K562 (cell line): ENCODE data around the gene EXOC4. TPM values are rescaled to one million over a fixed set of nuclear protein-coding genes. Genes with fewer than 3 reads are reported as not detected.

Experiments
- ATAC-seq: fragments of 200-7000 bp; cut with Tn5 transposase; 3 replicates; pipeline ENCODE4 v1.9.1; 2020; ENCODE audit warnings: moderate library complexity
- BruUV-seq: library from RNA; stranded (reverse); fragments of 400-500 nt; replicated peaks from 2 replicates; lab custom pipeline; 2021; lab: Mats Ljungman, UMichigan
- CTCF ChIA-PET: fragments of 300-600 bp; formaldehyde crosslinking; extraction: SDS; loops from one replicate; lab custom pipeline; 2021; ENCODE audit warnings: low intra/inter-chr PET ratio; lab: Yijun Ruan, JAX
- POLR2A ChIA-PET: fragments of 300-600, 350-650 bp; sonication (Branson Sonifier 250); formaldehyde crosslinking; extraction: SDS; loops from one replicate; lab custom pipeline; 2021; ENCODE audit warnings: antibody characterized with exemption, inconsistent platforms; lab: Yijun Ruan, JAX
- DNase-seq, 4 experiments: peaks; one replicate each; pipeline versions ENCODE4 v3.0.0 to v3.0.0-alpha.2; 2011 to 2018; ENCODE audit warnings: low spot score in 3 of 4, mixed read lengths in 3 of 4; ENCODE audit errors: extremely low read depth in 1 of 4
- FAIRE-seq: peaks from 2 replicates; lab custom pipeline; 2011; peaks lifted over from hg19 to GRCh38; lab: Jason Lieb, UNC
- H2AFZ ChIP-seq: 2 replicates; pipeline ENCODE4 v1.6.0; 2011; ENCODE audit warnings: low read depth, low read length, control low read depth, inconsistent platforms
- H3K27ac ChIP-seq: fragments of 200-600 bp; 3 replicates; pipeline ENCODE4 v1.8.0; 2011; ENCODE audit warnings: low read depth, mild to moderate bottlenecking, control low read depth, inconsistent platforms, low read length, moderate library complexity, mixed read lengths; ENCODE audit errors: extremely low read depth
- H3K27me3 ChIP-seq, 2 experiments: fragments of 300-600 bp in 1 of 2; 2 replicates in 1 of 2; 3 replicates in 1 of 2; pipeline versions ENCODE4 v1.6.0 to v1.8.0; 2011; ENCODE audit warnings: inconsistent platforms in 2 of 2, low read length in 2 of 2, mild to moderate bottlenecking in 1 of 2, mixed read lengths in 1 of 2, moderate library complexity in 1 of 2; ENCODE audit not compliant: control insufficient read depth in 2 of 2, insufficient read depth in 2 of 2
- H3K36me3 ChIP-seq: fragments of 300-600 bp; 3 replicates; pipeline ENCODE4 v1.8.0; 2011; ENCODE audit warnings: mild to moderate bottlenecking, low read length, inconsistent platforms; ENCODE audit not compliant: control insufficient read depth, insufficient read depth
- H3K4me1 ChIP-seq, 2 experiments: fragments of 200-600 bp in 1 of 2; replicated peaks in 1 of 2; 2 replicates in 1 of 2; 3 replicates in 1 of 2; pipeline versions ENCODE4 v1.5.1 to v1.8.0; 2011; ENCODE audit warnings: inconsistent platforms in 2 of 2, low read length in 2 of 2, mild to moderate bottlenecking in 1 of 2, mixed read lengths in 1 of 2, moderate library complexity in 1 of 2; ENCODE audit not compliant: control insufficient read depth in 2 of 2, insufficient read depth in 2 of 2
- H3K4me2 ChIP-seq: 2 replicates; pipeline ENCODE4 v1.6.1; 2011; ENCODE audit warnings: low read length, control low read depth, inconsistent platforms, mixed read lengths; ENCODE audit not compliant: insufficient read depth
- H3K4me3 ChIP-seq: fragments of 200-600 bp; sonication (generic), shearing (Covaris generic); 2 replicates; pipeline ENCODE4 v1.5.1; 2016; ENCODE audit warnings: control low read depth, inconsistent platforms
- H3K79me2 ChIP-seq: fragments of 200-600 bp; 3 replicates; pipeline ENCODE4 v1.8.0; 2011; ENCODE audit warnings: low read length, inconsistent platforms; ENCODE audit not compliant: control insufficient read depth, insufficient read depth
- H3K9ac ChIP-seq, 2 experiments: 2 replicates each; pipeline versions ENCODE4 v1.6.0 to v1.6.1; 2011; ENCODE audit warnings: low read depth in 2 of 2, low read length in 2 of 2, control low read depth in 1 of 2, inconsistent platforms in 1 of 2, mild to moderate bottlenecking in 1 of 2, mixed read lengths in 1 of 2; ENCODE audit not compliant: insufficient read depth in 1 of 2
- H3K9me1 ChIP-seq: one replicate; pipeline ENCODE4 v1.6.0; 2011; ENCODE audit warnings: inconsistent platforms, mild to moderate bottlenecking, low read length, moderate library complexity; ENCODE audit not compliant: control insufficient read depth, insufficient read depth
- H3K9me3 ChIP-seq: replicated peaks from 2 replicates; pipeline ENCODE4 v1.5.1; 2011; ENCODE audit warnings: low read depth, low read length, inconsistent platforms; ENCODE audit not compliant: control insufficient read depth, insufficient read depth
- H4K20me1 ChIP-seq: replicated peaks from 2 replicates; pipeline ENCODE4 v1.6.1; 2011; ENCODE audit warnings: low read length, inconsistent platforms, mixed read lengths; ENCODE audit not compliant: control insufficient read depth, insufficient read depth
- BRD9 ChIP-seq: fragments of 450-650 bp; IDR thresholded peaks from 2 replicates; pipeline ENCODE4 v1.6.1; 2018; ENCODE audit warnings: low read depth; ENCODE audit not compliant: partially characterized antibody
- CBX2 ChIP-seq: fragments of 200-600 bp; sonication (generic); IDR thresholded peaks from one replicate; pipeline ENCODE4 v1.6.1; 2012; ENCODE audit warnings: mild to moderate bottlenecking, low read length, inconsistent platforms; ENCODE audit not compliant: insufficient read depth, poor library complexity, severe bottlenecking
- CREBBP ChIP-seq: IDR thresholded peaks from one replicate; pipeline ENCODE4 v1.6.1; 2012; ENCODE audit warnings: low read depth, mild to moderate bottlenecking, control low read depth, inconsistent platforms, low read length
- GTF3C2 ChIP-seq: IDR thresholded peaks from 3 replicates; pipeline ENCODE4 v1.6.1; 2011; ENCODE audit warnings: borderline replicate concordance, mild to moderate bottlenecking, moderate library complexity; ENCODE audit not compliant: insufficient read length; ENCODE audit errors: extremely low read depth
- HIVEP1 ChIP-seq: fragments of 250-450 bp; sonication (Bioruptor Pico); IDR thresholded peaks from 2 replicates; pipeline ENCODE4 v1.4.0; 2020; ENCODE audit warnings: mild to moderate bottlenecking
- NFE2 ChIP-seq: IDR thresholded peaks from 2 replicates; pipeline ENCODE4 v1.6.1; 2014; ENCODE audit warnings: antibody characterized with exemption, low read depth
- NFXL1 ChIP-seq: fragments of 450-650 bp; formaldehyde crosslinking; IDR thresholded peaks from 2 replicates; pipeline ENCODE4 v1.4.0; 2021; ENCODE audit warnings: mild to moderate bottlenecking
- PRMT5 ChIP-seq: sonication (generic); formaldehyde crosslinking; IDR thresholded peaks from 2 replicates; pipeline ENCODE4 v1.5.0; 2020; ENCODE audit warnings: missing genetic modification reagents
- PYGO2 ChIP-seq: fragments of 450-650 bp; IDR thresholded peaks from 2 replicates; pipeline ENCODE4 v1.6.1; 2016; ENCODE audit warnings: mild to moderate bottlenecking, missing genetic modification characterization, moderate library complexity, missing compliant biosample characterization
- RFX1 ChIP-seq: fragments of 450-650 bp; IDR thresholded peaks from 2 replicates; pipeline ENCODE4 v1.6.1; 2016; ENCODE audit warnings: mild to moderate bottlenecking, moderate library complexity
- RFX5 ChIP-seq: IDR thresholded peaks from 2 replicates; pipeline ENCODE4 v1.6.1; 2011; ENCODE audit warnings: low read depth, mild to moderate bottlenecking, improper control_type of control experiment, low read length
- SMARCA4 ChIP-seq: fragments of 450-650 bp; IDR thresholded peaks from 2 replicates; pipeline ENCODE4 v1.6.1; 2016
- SREBF1 ChIP-seq: fragments of 150-350 bp; IDR thresholded peaks from 2 replicates; pipeline ENCODE4 v1.6.1; 2014; ENCODE audit warnings: antibody characterized with exemption, low read depth, low read length, borderline replicate concordance
- TOE1 ChIP-seq, 2 experiments: fragments of 450-650 bp in 1 of 2; sonication (generic) in 1 of 2; formaldehyde crosslinking in 1 of 2; IDR thresholded peaks; 2 replicates each; pipeline versions ENCODE4 v1.7.1 to v1.8.0; 2016 to 2022; ENCODE audit warnings: borderline replicate concordance in 2 of 2, mild to moderate bottlenecking in 2 of 2, antibody characterized with exemption in 1 of 2, inconsistent platforms in 1 of 2, low read depth in 1 of 2, missing genetic modification reagents in 1 of 2, moderate library complexity in 1 of 2
- ZBTB1 ChIP-seq: sonication (generic); formaldehyde crosslinking; IDR thresholded peaks from 2 replicates; pipeline ENCODE4 v1.8.1; 2023; ENCODE audit warnings: missing genetic modification reagents, low read depth, mild to moderate bottlenecking, borderline replicate concordance
- WGBS: fragments of 100-300 bp; shearing (Covaris generic); methylation state at CpG from one replicate; pipeline ENCODE4 v1.1.6; 2016; ENCODE audit warnings: low coverage, mixed read lengths; ENCODE audit not compliant: insufficient coverage; ENCODE audit errors: missing lambda C conversion rate; 5-methylcytosine and 5-hydroxymethylcytosine counted together
- in situ Hi-C: fragments of 300-500 bp; cut with MboI; formaldehyde crosslinking; loops from 4 replicates; pipeline ENCODE4 v1.15.0; 2018; ENCODE audit warnings: inconsistent platforms, mixed read lengths
- intact Hi-C: fragments of 100-400 bp; cut with micrococcal nuclease; formaldehyde crosslinking; loops from 2 replicates; pipeline ENCODE4 v1.14.2; 2022
- polyA plus RNA-seq, 8 experiments: library from polyadenylated mRNA; depleted of rRNA in 4 of 8; stranded (reverse) in 5 of 8; unstranded in 3 of 8; fragments of >200 nt; fragmentation: Nextera tagmentation in 2 of 8; fragmentation: Illumina TruSeq in 1 of 8; extraction: Ambion mirVana in 2 of 8; extraction: Trizol in 1 of 8; gene quantifications; 2 replicates each; pipeline versions ENCODE4 v1.2.1 to v1.2.3, GENCODE V29; 2011 to 2014; ENCODE audit warnings: inconsistent platforms in 1 of 8, missing spikeins in 1 of 8
- total RNA-seq, 7 experiments: library from RNA; depleted of rRNA in 6 of 7; stranded (reverse); fragments of >200 nt in 6 of 7; fragmentation: Illumina TruSeq in 2 of 7; extraction: Trizol in 2 of 7; gene quantifications; 2 replicates each; pipeline versions ENCODE4 v1.2.1 to v1.2.3, GENCODE V29; 2011 to 2021; ENCODE audit warnings: low replicate concordance in 1 of 7

Gene EXOC4
- total and polyA plus RNA-seq, 9 of the 15 experiments (the other 6 are each of a cell fraction or from before 2014, with no cell fraction given) = 18.5 to 73.1 (median 46.6) TPM

DNA sequence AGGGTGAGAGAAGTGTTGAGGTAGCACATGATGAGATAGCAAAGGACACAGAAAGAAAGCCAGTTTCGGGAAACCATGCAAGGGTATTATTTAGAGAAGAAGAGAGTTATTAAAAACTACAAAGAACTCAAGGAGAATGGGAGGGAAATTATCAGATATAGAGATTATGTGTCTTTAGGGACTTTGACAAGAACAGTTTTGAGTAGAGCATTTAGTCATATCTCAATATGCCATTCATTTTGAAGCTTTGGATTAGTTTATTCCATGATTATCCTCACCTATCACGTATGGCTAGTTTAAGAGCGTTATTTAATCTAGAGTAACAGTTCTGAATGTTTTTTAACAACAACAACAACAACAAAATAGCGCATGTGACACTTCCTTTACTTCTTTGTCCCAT, 409.4 kb downstream of the EXOC4 start:
- DNase-seq (no peak), FAIRE-seq (no peak), ATAC-seq (no peak)
- WGBS = 64% methylated on average over 4 of the region's 4 CpGs
- Histone ChIP-seq H4K20me1 (no peaks in the 10 kb centered on the region; the same call in 1 of the 2 replicates), H3K9me3 (no peaks in the 10 kb centered on the region), H3K4me3 (no peak overlapping the region), H3K79me2 (no peaks in the 10 kb centered on the region), H2AFZ (no peak overlapping the region), H3K27ac (no peak overlapping the region), H3K4me2 (no peak overlapping the region), H3K9me1 (no peaks in the 10 kb centered on the region), H3K9ac (no peak overlapping the region), H3K36me3 (no peaks in the 10 kb centered on the region), H3K4me1 (no peaks in the 10 kb centered on the region), H3K27me3 (no peaks in the 10 kb centered on the region)
- intact Hi-C loops (no loop called here), in situ Hi-C loops (no loop called here)
- BruUV-seq = no TSS peak
- no peak for TF ChIP-seq CREBBP
- no peak for TF ChIP-seq RFX1
- TF ChIP-seq CBX2 = no peak
- no peak for TF ChIP-seq ZBTB1 (CRISPR knock-in tag)
- no peak for TF ChIP-seq PYGO2 (tag)
- TF ChIP-seq HIVEP1 (CRISPR knock-in tag) = no peak
- TF ChIP-seq NFXL1 (CRISPR knock-in tag) = no peak
- no peak for TF ChIP-seq NFE2
- no peak for TF ChIP-seq GTF3C2
- no peak for TF ChIP-seq TOE1 (IDR thresholded peaks at IDR 0.05; ENCODE audit: borderline replicate concordance)
- TF ChIP-seq TOE1 (CRISPR knock-in tag; IDR thresholded peaks at IDR 0.05; ENCODE audit: borderline replicate concordance, low read depth) = no peak
- no peak for TF ChIP-seq RFX5
- no peak for TF ChIP-seq BRD9
- no peak for TF ChIP-seq SMARCA4
- TF ChIP-seq PRMT5 (CRISPR knock-in tag) = no peak
- no peak for TF ChIP-seq SREBF1
- CTCF ChIA-PET = no interaction called here
- POLR2A ChIA-PET = interaction anchor here (0.9 to 1.1 kb wide), 2 partner anchors 16 to 19 kb away, joined by 3 read pairs; no protein-coding TSS in a partner anchor
